Stimulated activated CD8-positive, alpha-beta memory T cell treated with anti-CD3 and anti-CD28 coated beads, Interleukin-15, amount 100 ng/mL, for 1 hour (primary cell): ENCODE measurements around the gene KIFC1.

Experiments
- DNase-seq: peaks from one replicate; pipeline ENCODE4 v3.0.0-alpha.2; 2020; ENCODE audit warnings: low read depth

KIFC1 gene

DNA sequence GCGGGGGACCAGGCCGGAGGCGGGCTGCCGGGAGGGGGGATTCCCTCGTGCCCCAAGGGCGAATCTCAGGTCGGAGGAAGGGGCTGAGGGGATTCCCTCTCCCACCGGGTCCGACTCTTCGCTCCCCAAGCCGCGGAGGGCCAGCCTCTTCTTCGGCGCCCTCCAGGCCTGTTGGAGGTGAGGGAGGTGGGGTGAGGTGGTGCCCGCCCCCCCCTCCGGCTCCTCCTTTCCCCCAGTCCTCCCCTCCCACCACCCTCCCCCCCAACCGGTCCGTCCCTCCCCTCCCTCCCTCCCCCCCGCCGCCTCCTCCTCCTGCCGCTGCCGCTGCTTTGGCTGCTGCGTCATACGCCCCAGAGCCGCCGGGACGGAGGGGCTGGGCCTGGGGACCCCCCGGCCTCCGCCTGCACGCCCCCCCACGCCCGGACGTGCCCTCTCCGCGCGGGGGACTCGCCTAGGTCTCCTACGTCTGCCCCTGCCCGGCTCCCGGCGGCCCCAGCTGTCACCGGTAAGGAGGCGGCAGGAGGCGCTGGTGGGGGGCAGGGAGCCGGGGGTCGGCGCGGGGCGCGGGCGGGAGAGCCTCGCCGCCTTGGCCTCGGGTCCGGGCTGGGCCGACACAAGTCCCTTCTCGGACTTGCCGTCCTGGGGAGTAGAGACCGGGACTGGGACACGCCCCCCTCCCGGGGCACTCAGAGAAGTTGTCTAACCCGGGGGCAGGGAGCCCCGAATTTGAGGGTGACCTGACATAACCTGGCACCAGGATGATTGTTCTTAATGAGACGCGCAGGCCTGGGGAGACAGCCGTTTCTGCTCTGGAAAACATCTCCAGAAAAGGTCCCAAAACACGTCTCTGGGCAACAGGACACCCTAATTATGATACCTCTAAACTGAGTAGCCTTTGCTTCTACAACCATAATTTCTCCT lies 19.3 kb downstream of the KIFC1 start, which contains the start of gene PHF1:
TSS of gene PHF1 (plus strand) at position 304 of the 921 bp plus-strand sequence. CDS start 1,250 bp downstream, outside the sequence.
- DNase-seq: peak; percentile 68

GRCh38 chr6:33411632-33412005 lies 20.0 kb downstream of the KIFC1 start:
- no peak for DNase-seq

GRCh38 chr6:33412140-33413009 lies 20.8 kb downstream of the KIFC1 start:
- DNase-seq: no peak

DNA sequence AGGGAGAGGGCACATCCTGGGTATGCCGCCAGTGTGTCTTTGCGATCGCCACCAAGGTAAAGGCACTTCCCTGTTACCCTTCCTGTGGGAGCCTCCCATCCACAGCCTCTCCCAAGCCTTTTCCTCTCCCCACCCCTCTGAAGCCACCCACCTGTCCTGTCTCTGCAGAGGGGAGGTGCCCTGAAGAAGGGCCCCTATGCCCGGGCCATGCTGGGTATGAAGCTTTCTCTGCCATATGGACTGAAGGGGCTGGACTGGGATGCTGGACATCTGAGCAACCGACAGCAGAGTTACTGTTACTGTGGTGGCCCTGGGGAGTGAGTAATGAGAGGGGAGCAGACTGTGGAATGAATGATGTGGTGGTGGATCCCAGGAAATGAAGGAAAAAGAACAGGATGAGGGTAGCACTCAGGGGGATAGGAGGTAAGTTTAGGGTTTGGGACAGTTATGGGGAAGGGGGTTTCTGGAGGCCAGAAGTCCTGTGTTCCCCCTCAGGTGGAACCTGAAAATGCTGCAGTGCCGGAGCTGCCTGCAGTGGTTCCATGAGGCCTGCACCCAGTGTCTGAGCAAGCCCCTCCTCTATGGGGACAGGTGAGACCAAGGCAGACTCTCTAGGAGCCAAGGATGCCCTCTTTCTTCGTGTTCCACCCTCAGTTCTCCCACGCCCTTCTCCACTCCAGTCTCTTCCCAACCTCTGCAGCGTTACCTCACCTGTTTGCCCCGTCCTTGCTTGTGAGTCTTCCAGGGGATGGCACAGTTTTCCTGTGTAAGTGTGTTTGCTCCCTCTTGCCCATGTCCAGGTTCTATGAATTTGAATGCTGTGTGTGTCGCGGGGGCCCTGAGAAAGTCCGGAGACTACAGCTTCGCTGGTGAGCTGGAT lies 21.9 kb downstream of the KIFC1 start:
- DNase-seq: no peak

GRCh38 chr6:33414592-33415271 lies 23.1 kb downstream of the KIFC1 start:
- DNase-seq: no peak

GRCh38 chr6:33415831-33416230 lies 24.2 kb downstream of the KIFC1 start:
- DNase-seq: no peak

- no peak for DNase-seq
These were observed 24.9 kb downstream of the KIFC1 start for GRCh38 chr6:33416386-33417127.

GRCh38 chr6:33417128-33417902 lies 25.7 kb downstream of the KIFC1 start:
- no peak for DNase-seq

DNA sequence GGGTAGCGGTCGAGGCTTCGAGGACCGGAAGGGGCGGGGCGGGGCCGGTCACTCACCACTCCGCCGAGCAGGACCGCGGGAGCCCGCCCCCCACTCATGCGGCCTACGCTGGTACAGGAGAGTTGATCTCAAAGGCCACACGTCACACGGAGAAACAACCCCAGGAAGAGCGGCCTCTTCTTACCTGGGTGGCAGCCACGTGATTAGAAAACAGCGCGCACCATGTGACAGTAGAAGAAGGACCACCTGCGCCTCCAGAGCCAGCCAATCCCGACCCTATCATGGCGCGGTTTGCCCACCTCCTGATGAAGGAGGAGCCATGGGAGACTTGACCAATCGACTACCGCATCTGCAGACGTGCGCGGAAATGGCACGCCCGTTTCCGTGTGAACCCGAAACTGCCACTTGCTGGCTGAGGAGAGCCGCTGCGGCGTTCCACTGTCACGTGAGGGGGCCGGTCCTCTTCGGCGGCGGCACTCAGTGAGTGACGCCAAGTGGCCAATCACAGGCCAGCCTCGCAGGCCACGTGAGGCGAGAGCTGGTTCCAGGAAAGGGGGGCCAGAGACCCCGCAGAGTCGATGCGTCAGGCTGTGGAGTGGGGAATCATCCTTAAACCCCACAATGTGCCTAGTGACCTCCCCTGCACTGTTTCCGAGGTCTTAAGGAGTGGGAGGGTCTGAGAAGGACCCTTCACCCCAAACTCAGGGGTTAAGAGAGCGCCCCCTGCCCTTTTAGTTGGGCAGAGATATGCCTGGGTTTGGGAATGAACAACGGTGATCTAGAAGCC lies 26.5 kb downstream of the KIFC1 start, which contains the start of gene CUTA:
TSS of gene CUTA (minus strand) at position 205 of the 787 bp plus-strand sequence. CDS start at position 98, 107 bp downstream.
- peak; percentile 96 for DNase-seq

GRCh38 chr6:33418690-33419291 lies 27.2 kb downstream of the KIFC1 start:
- no peak for DNase-seq

GRCh38 chr6:33419580-33420490 lies 28.2 kb downstream of the KIFC1 start, which contains the start of gene SYNGAP1:
TSS of gene SYNGAP1 (plus strand) at chr6:33420065. CDS start at chr6:33420265, 200 bp downstream.
- DNase-seq: no peak

GRCh38 chr6:33420491-33421343 lies 29.1 kb downstream of the KIFC1 start:
- no peak for DNase-seq

DNA sequence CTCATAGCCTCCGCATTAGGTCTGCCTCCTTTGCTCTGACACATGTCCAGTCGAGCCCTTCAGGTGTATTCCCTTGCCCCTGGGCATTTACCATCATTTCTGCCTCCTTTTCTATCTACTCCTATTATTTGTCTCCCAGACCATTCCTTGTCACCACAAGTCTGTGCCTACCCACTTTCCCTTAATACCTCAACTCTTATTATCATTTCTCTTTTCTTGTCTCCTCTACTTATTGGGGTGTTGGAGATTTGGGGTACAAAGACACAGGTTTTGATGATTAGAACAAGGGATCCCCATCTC lies 29.7 kb downstream of the KIFC1 start:
- DNase-seq: no peak

DNA sequence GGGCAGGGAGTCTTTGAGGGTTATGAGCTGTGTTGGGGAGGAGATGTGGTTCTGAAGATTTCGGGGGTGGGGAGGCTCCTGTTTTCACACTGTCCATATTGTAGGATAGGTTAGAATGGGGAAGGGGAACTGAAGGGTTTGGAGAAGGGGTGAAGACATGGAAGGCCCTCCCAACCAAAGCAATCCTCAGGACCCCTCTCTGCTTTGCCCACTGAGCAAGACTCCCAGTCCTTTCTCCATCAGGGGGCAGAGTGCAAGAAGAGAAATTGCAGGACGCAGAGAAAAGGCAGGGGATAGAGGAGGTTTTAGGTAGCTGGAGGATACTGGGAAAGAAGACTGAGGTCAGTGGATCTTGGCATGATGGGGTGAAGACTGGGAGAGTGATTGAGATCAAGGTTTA lies 32.2 kb downstream of the KIFC1 start:
- no peak for DNase-seq

DNA sequence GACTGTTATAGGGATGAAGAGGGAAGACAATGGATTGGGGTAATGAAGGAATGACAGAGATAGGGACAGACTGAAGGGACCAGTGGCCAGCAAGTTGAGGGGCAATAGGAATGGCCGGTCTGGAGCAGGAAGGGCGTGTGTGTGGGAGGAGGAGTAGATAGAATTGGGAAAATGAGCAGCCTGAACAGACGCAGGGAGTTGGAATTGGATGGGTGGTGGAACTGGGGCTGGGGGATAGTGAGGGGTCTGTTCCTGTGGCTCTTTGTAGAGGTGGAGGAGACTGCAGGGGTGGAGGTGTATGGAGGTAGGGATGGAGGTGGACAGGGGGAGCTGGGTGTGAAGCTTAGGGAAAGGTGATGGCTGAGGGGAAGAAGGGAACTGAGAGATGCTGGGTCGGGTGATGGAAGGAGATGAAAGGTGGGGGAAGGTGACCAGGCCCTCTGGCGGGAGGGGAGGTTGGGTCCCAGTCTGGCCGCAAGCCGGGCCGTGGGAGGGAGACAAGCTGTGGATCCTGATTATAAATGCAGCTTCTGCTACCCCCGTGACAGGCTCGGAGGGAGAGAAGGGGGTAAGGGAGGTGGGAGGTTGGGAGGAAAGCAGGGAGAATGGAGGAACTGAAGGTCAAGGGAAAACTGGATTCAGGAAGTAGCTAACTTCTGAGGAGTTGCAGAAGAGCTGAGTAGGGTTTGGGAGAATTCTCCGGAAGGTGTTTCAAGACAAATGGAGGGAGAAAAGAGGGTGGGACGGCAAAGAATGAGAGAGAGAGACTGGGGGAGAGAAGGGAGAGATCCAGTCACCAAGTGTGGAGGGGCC lies 33.4 kb downstream of the KIFC1 start:
- no peak for DNase-seq
